ENCODE measurements around the gene PLA2G4C.
A peak's percentile ranks its signal among the peaks of the same experiment; 100 is the strongest.

PLA2G4C gene

GRCh38 chr19:48110350-48110966 lies at the start of gene PLA2G4C:
Gene PLA2G4C (minus strand): TSS chr19:48110817. CDS start chr19:48106529, 4,288 bp downstream.
- peak; percentile 71 to 98 (median 89) for DNase-seq

GRCh38 chr19:48158210-48158790 lies 47.7 kb upstream of the PLA2G4C start:
- DNase-seq, result no peak

- no peak for DNase-seq
Observed at GRCh38 chr19:48154003-48154402, 43.4 kb upstream of the PLA2G4C start.

DNA sequence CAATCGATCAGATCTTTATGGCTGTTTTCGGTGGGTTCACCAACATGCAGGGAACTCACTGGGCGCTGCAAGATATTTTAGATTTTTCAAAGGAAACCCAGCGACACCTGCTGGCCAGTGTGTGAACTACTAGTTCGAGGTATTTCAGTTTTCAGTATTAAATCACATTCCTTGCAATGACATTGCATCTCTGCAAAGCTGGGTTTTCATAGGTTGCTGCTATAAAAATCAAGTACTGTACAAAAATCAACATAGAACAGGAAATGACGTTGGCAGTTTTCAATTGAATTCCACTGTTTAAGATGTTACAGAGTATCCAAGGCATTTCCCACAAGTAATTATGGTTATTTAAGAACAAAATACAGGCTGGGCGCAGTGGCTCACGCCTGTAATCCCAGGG lies 41.9 kb upstream of the PLA2G4C start:
- DNase-seq, result peak in 56 of 58 donors; percentile 3 to 79 (median 44)

GRCh38 chr19:48149430-48149829 lies 38.8 kb upstream of the PLA2G4C start:
- no peak for DNase-seq

DNA sequence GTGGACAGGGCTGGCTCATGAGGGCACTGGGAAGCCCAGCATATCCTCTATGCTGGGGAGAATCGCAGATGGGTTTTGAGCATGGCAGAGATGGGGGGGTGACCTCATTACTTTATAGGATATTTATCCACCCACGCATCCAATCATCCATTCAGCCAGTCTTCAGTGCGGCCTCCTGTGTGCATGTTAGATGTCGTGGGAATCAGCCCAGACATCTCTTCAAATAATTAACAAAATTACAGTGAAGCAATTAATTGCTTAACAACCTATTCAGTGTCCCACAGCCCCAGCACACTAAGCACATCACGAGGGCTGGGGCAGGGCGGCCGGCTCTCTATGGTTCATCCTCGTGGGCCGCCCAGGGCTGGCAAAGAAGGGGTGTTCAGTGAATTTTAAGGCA lies 38.0 kb upstream of the PLA2G4C start:
- DNase-seq, result no peak

- peak in 1 of 58 donors; percentile 21 for DNase-seq
Observed at GRCh38 chr19:48147597-48148175, 37.1 kb upstream of the PLA2G4C start.

GRCh38 chr19:48139053-48139452 lies 28.4 kb upstream of the PLA2G4C start:
- no peak for DNase-seq

GRCh38 chr19:48137411-48137810 lies 26.8 kb upstream of the PLA2G4C start:
- DNase-seq, result no peak

GRCh38 chr19:48136547-48136946 lies 25.9 kb upstream of the PLA2G4C start:
- no peak for DNase-seq

DNA sequence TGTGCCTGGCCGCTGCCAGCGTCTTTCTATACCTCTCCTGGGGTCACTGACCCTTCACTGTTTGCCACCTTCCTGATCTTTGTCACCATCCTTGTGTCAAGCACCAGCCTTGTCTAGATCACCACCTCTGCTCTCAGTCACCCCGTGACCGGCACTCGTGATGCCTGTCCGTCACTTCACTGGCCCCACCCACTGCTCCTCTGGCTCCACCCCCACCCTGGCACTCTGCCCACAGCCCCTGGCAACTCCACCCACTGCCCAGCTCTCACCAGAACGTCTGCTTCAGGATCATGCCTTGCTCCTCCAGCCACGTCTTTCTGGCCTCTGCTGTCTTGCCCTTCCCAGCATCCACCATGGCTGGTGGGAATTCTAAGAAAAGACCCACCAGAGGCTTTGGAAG lies 24.8 kb upstream of the PLA2G4C start:
- peak in 4 of 58 donors; percentile 13 to 63 (median 22) for DNase-seq

GRCh38 chr19:48133094-48133493 lies 22.5 kb upstream of the PLA2G4C start:
- no peak for DNase-seq

- no peak for DNase-seq
Observed at GRCh38 chr19:48127561-48127960, 16.9 kb upstream of the PLA2G4C start.

GRCh38 chr19:48123907-48124651 lies 13.5 kb upstream of the PLA2G4C start:
- peak in 8 of 58 donors; percentile 13 to 56 (median 19) for DNase-seq

GRCh38 chr19:48122421-48122820 lies 11.8 kb upstream of the PLA2G4C start:
- DNase-seq, result no peak

DNA sequence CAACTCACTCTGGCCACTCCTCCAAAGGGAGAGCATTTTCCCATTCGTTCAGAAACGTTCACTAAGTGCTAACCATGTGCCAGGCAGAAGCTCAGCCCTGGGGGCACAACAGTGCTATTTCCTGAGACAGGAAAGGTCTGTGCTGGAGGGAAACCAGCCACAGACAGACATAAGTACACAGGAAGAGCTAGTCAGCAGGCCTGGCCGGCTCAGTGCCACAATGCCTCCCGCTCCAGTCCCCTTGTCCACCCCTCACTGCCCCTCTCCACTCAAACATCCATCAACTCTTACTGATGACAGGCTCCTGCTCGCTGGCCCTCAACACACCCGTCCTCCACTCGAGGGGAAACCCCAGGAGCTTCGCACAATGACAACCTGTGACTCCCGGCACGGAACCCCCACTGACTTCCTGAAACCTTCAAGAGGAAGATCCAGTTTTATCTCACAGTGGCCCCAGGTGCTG lies 11.3 kb upstream of the PLA2G4C start:
- DNase-seq, result peak in 3 of 58 donors; percentile 11 to 14 (median 12)

DNA sequence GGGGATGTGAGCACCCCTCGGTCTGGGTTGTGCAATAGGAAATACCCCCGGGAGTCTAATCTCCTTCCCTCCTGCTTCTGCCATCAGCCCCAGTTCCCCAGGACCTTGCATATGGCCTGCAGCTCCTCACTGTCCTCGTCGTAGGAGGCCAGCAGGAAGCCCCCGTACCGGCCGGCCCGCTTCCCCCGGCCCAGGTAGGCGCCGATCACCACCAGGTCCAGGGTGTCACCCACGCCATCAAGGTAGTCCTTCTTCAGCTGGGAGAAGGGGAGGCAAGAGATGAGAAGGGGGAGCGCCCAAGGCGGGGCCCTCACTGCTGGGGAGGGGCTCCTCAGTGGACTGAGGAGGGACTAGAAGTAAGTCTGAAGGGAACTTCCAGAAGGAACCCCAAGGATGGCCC lies 10.4 kb upstream of the PLA2G4C start:
- DNase-seq, result no peak

- DNase-seq, result no peak
Observed at GRCh38 chr19:48120505-48120904, 9.9 kb upstream of the PLA2G4C start.

DNA sequence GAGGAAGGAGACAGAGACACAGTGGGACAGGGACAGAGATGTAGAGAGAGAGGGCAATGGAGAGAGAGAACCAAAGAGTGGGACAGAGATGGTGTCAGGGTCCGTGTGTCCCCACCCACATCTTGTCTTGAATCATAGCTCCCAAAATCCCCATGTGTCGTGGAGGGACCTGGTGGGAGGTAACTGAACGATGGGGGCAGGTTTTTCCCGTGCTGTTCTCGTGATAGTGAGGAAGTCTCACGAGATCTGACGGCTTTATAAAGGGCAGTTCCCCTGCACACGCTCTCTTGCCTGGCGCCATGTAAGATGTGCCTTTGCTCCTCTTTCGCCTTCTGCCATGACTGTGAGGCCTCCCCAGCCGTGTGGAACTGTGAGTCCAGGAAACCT lies 7.5 kb upstream of the PLA2G4C start:
- no peak for DNase-seq

DNA sequence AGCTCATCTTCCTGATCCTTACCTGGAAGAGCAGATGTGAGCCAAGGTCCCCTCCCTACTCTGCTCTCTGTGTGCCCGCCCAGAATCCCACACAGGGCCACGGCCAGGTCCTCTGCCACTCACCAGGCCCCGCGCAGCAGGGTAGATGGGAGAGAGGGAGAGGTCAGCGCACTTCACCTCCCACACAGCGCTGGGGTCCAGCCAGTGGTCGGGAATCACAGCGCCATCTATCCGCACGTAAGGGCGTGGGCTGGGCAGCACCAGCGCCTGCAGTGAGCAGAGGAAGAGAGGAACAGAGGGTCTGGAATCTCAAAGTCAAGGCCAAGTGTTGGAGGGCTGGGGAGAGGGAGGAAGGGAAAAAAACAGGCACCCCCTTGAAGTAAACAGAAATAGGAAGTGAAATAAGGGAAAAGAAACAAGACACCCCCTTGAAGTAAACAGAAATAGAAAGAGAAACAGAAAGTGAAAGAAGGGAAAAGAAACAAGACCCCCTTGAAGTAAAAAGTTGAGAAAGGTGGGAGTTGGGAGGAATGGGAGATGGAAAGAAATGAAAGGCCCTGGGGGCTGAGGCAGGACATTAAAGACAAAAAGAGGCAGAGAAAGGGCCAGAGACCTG lies 7.0 kb upstream of the PLA2G4C start:
- no peak for DNase-seq

- peak in 3 of 58 donors; percentile 14 to 30 (median 17) for DNase-seq
Observed at GRCh38 chr19:48113190-48113917, 2.7 kb upstream of the PLA2G4C start.

Measured in anterior cingulate cortex (tissue), 58 donors.